B cell (primary cell): ENCODE measurements around the gene KRTAP26-1. TPM values are rescaled to one million over a fixed set of nuclear protein-coding genes. Genes with fewer than 3 reads are reported as not detected.

Experiments
- ATAC-seq: fragments of 200-7000 bp; cut with Tn5 transposase; one replicate; pipeline ENCODE4 v1.10.0; 2021; ENCODE audit warnings: low read depth, mild to moderate bottlenecking, moderate number of reproducible peaks, moderate library complexity
- CTCF ChIA-PET: fragments of 350-600 bp; sonication (Branson Sonifier 250); formaldehyde crosslinking; loops from one replicate; lab custom pipeline; 2021; ENCODE audit warnings: antibody characterized with exemption, inconsistent platforms; lab: Charles Lee
- POLR2A ChIA-PET: fragments of 350-600 bp; sonication (Branson Sonifier 250); formaldehyde crosslinking; loops from one replicate; lab custom pipeline; 2021; ENCODE audit warnings: antibody characterized with exemption; lab: Charles Lee
- DNase-seq: peaks from one replicate; pipeline ENCODE4 v3.0.0; 2013
- H2AFZ ChIP-seq: 2 replicates; pipeline ENCODE4 v1.6.1; 2012; ENCODE audit warnings: mild to moderate bottlenecking, low read depth, low read length; ENCODE audit not compliant: insufficient read depth, poor library complexity, severe bottlenecking
- H3K27ac ChIP-seq, 2 donors: 1 replicate in 1 of 2; 2 replicates in 1 of 2; pipeline ENCODE4 v1.5.1; 2012 to 2013; ENCODE audit warnings: low read length in 2 of 2, mild to moderate bottlenecking in 2 of 2, moderate library complexity in 1 of 2
- H3K27me3 ChIP-seq, 4 experiments: fragments of 200-600 bp in 1 of 4; sonication (generic) in 1 of 4; replicated peaks in 1 of 4; 1 replicate in 2 of 4; 2 replicates in 2 of 4; pipeline versions ENCODE4 v1.6.1 to v1.7.0; 2013 to 2016; ENCODE audit warnings: low read length in 3 of 4, mild to moderate bottlenecking in 2 of 4, mixed read lengths in 1 of 4, moderate library complexity in 1 of 4; ENCODE audit not compliant: insufficient read depth in 4 of 4, control insufficient read depth in 3 of 4; ENCODE audit errors: control extremely low read depth in 1 of 4
- H3K36me3 ChIP-seq, 2 experiments: replicated peaks in 1 of 2; 1 replicate in 1 of 2; 2 replicates in 1 of 2; pipeline versions ENCODE4 v1.6.1 to v1.7.1; 2013; ENCODE audit warnings: low read length in 1 of 2; ENCODE audit not compliant: insufficient read depth in 2 of 2, control insufficient read depth in 1 of 2; ENCODE audit errors: control extremely low read depth in 1 of 2, extremely low read depth in 1 of 2
- H3K4me1 ChIP-seq, 2 donors: fragments of 200-600 bp in 1 of 2; sonication (generic) in 1 of 2; 1 replicate in 1 of 2; 2 replicates in 1 of 2; pipeline versions ENCODE4 v1.5.1 to v1.6.1; 2013 to 2017; ENCODE audit warnings: low read length in 2 of 2; ENCODE audit not compliant: control insufficient read depth in 2 of 2, insufficient read depth in 2 of 2
- H3K4me2 ChIP-seq: replicated peaks from 2 replicates; pipeline ENCODE3; 2012; ENCODE audit warnings: mild to moderate bottlenecking, low read depth, low read length; ENCODE audit not compliant: poor library complexity, severe bottlenecking
- H3K4me3 ChIP-seq, 5 experiments: fragments of 200-600 bp in 1 of 5; sonication (generic) in 1 of 5; 1 replicate in 3 of 5; 2 replicates in 2 of 5; pipeline versions ENCODE4 v1.5.1 to v1.7.0; 2011 to 2016; ENCODE audit warnings: low read length in 4 of 5, mild to moderate bottlenecking in 4 of 5, low read depth in 2 of 5, control low read depth in 1 of 5, moderate library complexity in 1 of 5; ENCODE audit not compliant: insufficient read depth in 1 of 5; ENCODE audit errors: control extremely low read depth in 1 of 5, extremely low read depth in 1 of 5
- H3K79me2 ChIP-seq: fragments of 200-600 bp; sonication (generic); one replicate; pipeline ENCODE4 v1.6.0; 2016; ENCODE audit warnings: low read length; ENCODE audit not compliant: control insufficient read depth, insufficient read depth
- H3K9ac ChIP-seq: fragments of 200-600 bp; sonication (generic); 2 replicates; pipeline ENCODE4 v1.6.1; 2017; ENCODE audit warnings: mild to moderate bottlenecking, low read length, moderate library complexity
- H3K9me3 ChIP-seq, 3 donors: one replicate each; pipeline versions ENCODE4 v1.6.1 to v1.7.1; 2013; ENCODE audit warnings: low read length in 2 of 3; ENCODE audit not compliant: control insufficient read depth in 2 of 3, insufficient read depth in 1 of 3; ENCODE audit errors: control extremely low read depth in 1 of 3
- H4K20me1 ChIP-seq: 2 replicates; pipeline ENCODE4 v1.6.0; 2012; ENCODE audit warnings: mild to moderate bottlenecking, low read length; ENCODE audit not compliant: insufficient read depth, control insufficient read depth, poor library complexity, severe bottlenecking
- H3K27ac Mint-ChIP-seq: one replicate; pipeline ENCODE4 v1.8.0; 2021; ENCODE audit warnings: mixed read lengths
- H3K27me3 Mint-ChIP-seq: one replicate; pipeline ENCODE4 v1.8.0; 2021; ENCODE audit warnings: mixed read lengths
- H3K4me1 Mint-ChIP-seq: one replicate; pipeline ENCODE4 v1.8.0; 2021; ENCODE audit warnings: mixed read lengths
- H3K4me3 Mint-ChIP-seq: one replicate; pipeline ENCODE4 v1.8.0; 2021; ENCODE audit warnings: mixed read lengths
- H3K9me3 Mint-ChIP-seq: one replicate; pipeline ENCODE4 v1.8.0; 2022; ENCODE audit warnings: mixed read lengths; ENCODE audit not compliant: insufficient read depth
- EZH2 ChIP-seq: IDR thresholded peaks from 2 replicates; pipeline ENCODE4 v1.6.1; 2012; ENCODE audit warnings: borderline replicate concordance, low read depth, mild to moderate bottlenecking, moderate library complexity, low read length; ENCODE audit not compliant: insufficient read depth, poor library complexity, severe bottlenecking
- WGBS: methylation state at CpG from one replicate; pipeline ENCODE4 v1.1.5; 2013; ENCODE audit warnings: missing lambda C conversion rate; ENCODE audit not compliant: insufficient coverage; 5-methylcytosine and 5-hydroxymethylcytosine counted together
- intact Hi-C: fragments of 100-400 bp; cut with micrococcal nuclease; formaldehyde crosslinking; loops from one replicate; pipeline ENCODE4 v1.10.0; 2022
- polyA plus RNA-seq: library from polyadenylated mRNA; depleted of rRNA; stranded (reverse); fragments of >200 nt; gene quantifications from 2 replicates; pipeline ENCODE4 v1.2.3, GENCODE V29; 2012
- small RNA-seq: library from RNA; depleted of rRNA; stranded (forward); fragments of <200 nt; gene quantifications from one replicate; pipeline ENCODE3, GENCODE V24; 2012; ENCODE audit warnings: low replicate concordance, low read depth; ENCODE audit not compliant: insufficient read length
- total RNA-seq, 2 donors: library from RNA; stranded (reverse); fragments of 120-200 nt in 1 of 2; gene quantifications; 1 replicate in 1 of 2; 2 replicates in 1 of 2; pipeline versions ENCODE4 v1.2.3 to v1.2.4, GENCODE V29; 2013 to 2022
- TF ChIP-seq, protein P1 (sequence below): fragments of 200-600 bp; IDR thresholded peaks from one replicate; pipeline ENCODE4 v1.8.0; 2022; ENCODE audit warnings: antibody characterized with exemption, mild to moderate bottlenecking

KRTAP26-1 gene
- total and polyA plus RNA-seq, 2 donors (not counting 1 experiment from before 2014, with no cell fraction given), result not detected

GRCh38 chr21:30271156-30271555 lies 49.0 kb downstream of the KRTAP26-1 start:
- H3K4me3 Mint-ChIP-seq, result no peak overlapping the region
- Histone ChIP-seq H3K27ac (no peak overlapping the region), H3K4me1 (no peaks in the 10 kb centered on the region), H3K4me3 (no peak overlapping the region), H3K9ac (no peak overlapping the region), H2AFZ (no peak overlapping the region), H3K79me2 (no peaks in the 10 kb centered on the region), H3K9me3 (no peaks in the 10 kb centered on the region), H3K4me2 (no peak overlapping the region), H3K27me3 (no peaks in the 10 kb centered on the region), H4K20me1 (no peaks in the 10 kb centered on the region), H3K36me3 (no peaks in the 10 kb centered on the region)
- no peaks in the 10 kb centered on the region for H3K27me3 Mint-ChIP-seq
- POLR2A ChIA-PET, result no interaction called here
- no peaks in the 10 kb centered on the region for H3K9me3 Mint-ChIP-seq
- CTCF ChIA-PET, result no interaction called here
- intact Hi-C loops, result no loop called here
- TF ChIP-seq, protein P1, sequence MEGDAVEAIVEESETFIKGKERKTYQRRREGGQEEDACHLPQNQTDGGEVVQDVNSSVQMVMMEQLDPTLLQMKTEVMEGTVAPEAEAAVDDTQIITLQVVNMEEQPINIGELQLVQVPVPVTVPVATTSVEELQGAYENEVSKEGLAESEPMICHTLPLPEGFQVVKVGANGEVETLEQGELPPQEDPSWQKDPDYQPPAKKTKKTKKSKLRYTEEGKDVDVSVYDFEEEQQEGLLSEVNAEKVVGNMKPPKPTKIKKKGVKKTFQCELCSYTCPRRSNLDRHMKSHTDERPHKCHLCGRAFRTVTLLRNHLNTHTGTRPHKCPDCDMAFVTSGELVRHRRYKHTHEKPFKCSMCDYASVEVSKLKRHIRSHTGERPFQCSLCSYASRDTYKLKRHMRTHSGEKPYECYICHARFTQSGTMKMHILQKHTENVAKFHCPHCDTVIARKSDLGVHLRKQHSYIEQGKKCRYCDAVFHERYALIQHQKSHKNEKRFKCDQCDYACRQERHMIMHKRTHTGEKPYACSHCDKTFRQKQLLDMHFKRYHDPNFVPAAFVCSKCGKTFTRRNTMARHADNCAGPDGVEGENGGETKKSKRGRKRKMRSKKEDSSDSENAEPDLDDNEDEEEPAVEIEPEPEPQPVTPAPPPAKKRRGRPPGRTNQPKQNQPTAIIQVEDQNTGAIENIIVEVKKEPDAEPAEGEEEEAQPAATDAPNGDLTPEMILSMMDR, result no peak
- TF ChIP-seq EZH2, result no peak
- no peak for DNase-seq
- ATAC-seq, result no peak
- no peak overlapping the region for H3K27ac Mint-ChIP-seq
- WGBS, result 87% methylated on average over 4 of the region's 5 CpGs
- H3K4me1 Mint-ChIP-seq, result no peaks in the 10 kb centered on the region

GRCh38 chr21:30269803-30270530 lies 50.1 kb downstream of the KRTAP26-1 start:
- POLR2A ChIA-PET, result no interaction called here
- Histone ChIP-seq H3K4me1 (no peaks in the 10 kb centered on the region), H3K9ac (no peak overlapping the region), H3K36me3 (no peaks in the 10 kb centered on the region), H3K4me3 (no peak overlapping the region), H2AFZ (no peak overlapping the region), H3K9me3 (peaks cover 0 to 4% (median 0%) of the 10 kb centered on the region in 3 donors), H4K20me1 (no peaks in the 10 kb centered on the region), H3K27me3 (no peaks in the 10 kb centered on the region), H3K4me2 (no peak overlapping the region), H3K79me2 (no peaks in the 10 kb centered on the region), H3K27ac (no peak overlapping the region)
- ATAC-seq, result no peak
- intact Hi-C loops, result no loop called here
- DNase-seq, result no peak
- no peaks in the 10 kb centered on the region for H3K27me3 Mint-ChIP-seq
- CTCF ChIA-PET, result interaction anchor here (0.7 kb wide), 1 partner anchor 13 kb away, joined by 3 read pairs; the partner anchor contains the start of gene KRTAP24-1
- no peak overlapping the region for H3K4me3 Mint-ChIP-seq
- TF ChIP-seq EZH2, result no peak
- H3K4me1 Mint-ChIP-seq, result no peaks in the 10 kb centered on the region
- WGBS, result no CpG with 5 or more reads among the region's 3 CpGs
- no peak overlapping the region for H3K27ac Mint-ChIP-seq
- H3K9me3 Mint-ChIP-seq, result no peaks in the 10 kb centered on the region

Small RNA genes within 50 kb of the gene (small RNA-seq; reads per million reads assigned to genes)
- gene KRTAP23-1, result not detected

Other genes with a start within 250 kb of the KRTAP26-1 start
- not detected in 2 replicates for gene CLDN17, start 153.5 kb downstream of the KRTAP26-1 start, total RNA-seq
- not detected in 2 replicates for gene CLDN17, start 153.5 kb downstream of the KRTAP26-1 start, polyA plus RNA-seq
- gene CLDN8, start 104.2 kb downstream of the KRTAP26-1 start, total RNA-seq, result not detected in 2 replicates
- gene CLDN8, start 104.2 kb downstream of the KRTAP26-1 start, polyA plus RNA-seq, result not detected in 2 replicates
- gene KRTAP24-1, start 37.4 kb downstream of the KRTAP26-1 start, total RNA-seq, result not detected in 2 replicates
- gene KRTAP24-1, start 37.4 kb downstream of the KRTAP26-1 start, polyA plus RNA-seq, result not detected in 2 replicates
- not detected in 2 replicates for gene KRTAP25-1, start 30.8 kb downstream of the KRTAP26-1 start, total RNA-seq
- gene KRTAP25-1, start 30.8 kb downstream of the KRTAP26-1 start, polyA plus RNA-seq, result not detected in 2 replicates
- gene KRTAP27-1, start 17.4 kb upstream of the KRTAP26-1 start, total RNA-seq, result not detected in 2 replicates
- gene KRTAP27-1, start 17.4 kb upstream of the KRTAP26-1 start, polyA plus RNA-seq, result not detected in 2 replicates
- gene KRTAP23-1, start 28.3 kb upstream of the KRTAP26-1 start, total RNA-seq, result not detected in 2 replicates
- not detected in 2 replicates for gene KRTAP23-1, start 28.3 kb upstream of the KRTAP26-1 start, polyA plus RNA-seq
- not detected in 2 replicates for gene KRTAP13-2, start 52.0 kb upstream of the KRTAP26-1 start, total RNA-seq
- not detected in 2 replicates for gene KRTAP13-2, start 52.0 kb upstream of the KRTAP26-1 start, polyA plus RNA-seq
- gene KRTAP13-1, start 75.7 kb upstream of the KRTAP26-1 start, total RNA-seq, result not detected in 2 replicates
- not detected in 2 replicates for gene KRTAP13-1, start 75.7 kb upstream of the KRTAP26-1 start, polyA plus RNA-seq
- not detected in 2 replicates for gene KRTAP13-3, start 105.6 kb upstream of the KRTAP26-1 start, total RNA-seq
- not detected in 2 replicates for gene KRTAP13-3, start 105.6 kb upstream of the KRTAP26-1 start, polyA plus RNA-seq
- gene KRTAP13-4, start 109.9 kb upstream of the KRTAP26-1 start, total RNA-seq, result not detected in 2 replicates
- not detected in 2 replicates for gene KRTAP13-4, start 109.9 kb upstream of the KRTAP26-1 start, polyA plus RNA-seq
- not detected in 2 replicates for gene KRTAP15-1, start 120.0 kb upstream of the KRTAP26-1 start, total RNA-seq
- gene KRTAP15-1, start 120.0 kb upstream of the KRTAP26-1 start, polyA plus RNA-seq, result not detected in 2 replicates
- not detected in 2 replicates for gene KRTAP19-1, start 160.1 kb upstream of the KRTAP26-1 start, total RNA-seq
- not detected in 2 replicates for gene KRTAP19-1, start 160.1 kb upstream of the KRTAP26-1 start, polyA plus RNA-seq
- gene KRTAP19-2, start 167.1 kb upstream of the KRTAP26-1 start, total RNA-seq, result not detected in 2 replicates
- not detected in 2 replicates for gene KRTAP19-2, start 167.1 kb upstream of the KRTAP26-1 start, polyA plus RNA-seq
- not detected in 2 replicates for gene KRTAP19-3, start 171.7 kb upstream of the KRTAP26-1 start, total RNA-seq
- gene KRTAP19-3, start 171.7 kb upstream of the KRTAP26-1 start, polyA plus RNA-seq, result not detected in 2 replicates
- gene KRTAP19-4, start 176.8 kb upstream of the KRTAP26-1 start, total RNA-seq, result not detected in 2 replicates
- gene KRTAP19-4, start 176.8 kb upstream of the KRTAP26-1 start, polyA plus RNA-seq, result not detected in 2 replicates
- not detected in 2 replicates for gene KRTAP19-5, start 181.8 kb upstream of the KRTAP26-1 start, total RNA-seq
- not detected in 2 replicates for gene KRTAP19-5, start 181.8 kb upstream of the KRTAP26-1 start, polyA plus RNA-seq
- not detected in 2 replicates for gene KRTAP19-6, start 221.5 kb upstream of the KRTAP26-1 start, total RNA-seq
- gene KRTAP19-6, start 221.5 kb upstream of the KRTAP26-1 start, polyA plus RNA-seq, result not detected in 2 replicates
- not detected in 2 replicates for gene KRTAP19-7, start 241.0 kb upstream of the KRTAP26-1 start, total RNA-seq
- not detected in 2 replicates for gene KRTAP19-7, start 241.0 kb upstream of the KRTAP26-1 start, polyA plus RNA-seq